Lung microvascular endothelial cell (primary cell): Measurements from ENCODE around the gene SLC7A7. TPM values are rescaled to one million over a fixed set of nuclear protein-coding genes. Genes with fewer than 3 reads are reported as not detected.
"Not testable (repeated sequence)": the region's sequence is repeated elsewhere in the genome, so short reads cannot be mapped to it uniquely, and the experiment has no call there.

ENCODE experiments used
- DNase-seq, 2 donors: peaks; one replicate each; pipeline versions ENCODE4 v3.0.0 to v3.0.0-alpha.2; 2010; ENCODE audit warnings: low read depth in 2 of 2
- total RNA-seq: library from RNA; depleted of rRNA; stranded (reverse); fragments of >200 nt; gene quantifications from 2 replicates; pipeline ENCODE4 v1.2.1, GENCODE V29; 2014

Gene SLC7A7
- total RNA-seq, 1 donor from 2014 or later: 6.7 TPM

- DNase-seq: no peak
Observed at GRCh38 chr14:22822016-22822570, 6.9 kb upstream of the SLC7A7 start.

DNA sequence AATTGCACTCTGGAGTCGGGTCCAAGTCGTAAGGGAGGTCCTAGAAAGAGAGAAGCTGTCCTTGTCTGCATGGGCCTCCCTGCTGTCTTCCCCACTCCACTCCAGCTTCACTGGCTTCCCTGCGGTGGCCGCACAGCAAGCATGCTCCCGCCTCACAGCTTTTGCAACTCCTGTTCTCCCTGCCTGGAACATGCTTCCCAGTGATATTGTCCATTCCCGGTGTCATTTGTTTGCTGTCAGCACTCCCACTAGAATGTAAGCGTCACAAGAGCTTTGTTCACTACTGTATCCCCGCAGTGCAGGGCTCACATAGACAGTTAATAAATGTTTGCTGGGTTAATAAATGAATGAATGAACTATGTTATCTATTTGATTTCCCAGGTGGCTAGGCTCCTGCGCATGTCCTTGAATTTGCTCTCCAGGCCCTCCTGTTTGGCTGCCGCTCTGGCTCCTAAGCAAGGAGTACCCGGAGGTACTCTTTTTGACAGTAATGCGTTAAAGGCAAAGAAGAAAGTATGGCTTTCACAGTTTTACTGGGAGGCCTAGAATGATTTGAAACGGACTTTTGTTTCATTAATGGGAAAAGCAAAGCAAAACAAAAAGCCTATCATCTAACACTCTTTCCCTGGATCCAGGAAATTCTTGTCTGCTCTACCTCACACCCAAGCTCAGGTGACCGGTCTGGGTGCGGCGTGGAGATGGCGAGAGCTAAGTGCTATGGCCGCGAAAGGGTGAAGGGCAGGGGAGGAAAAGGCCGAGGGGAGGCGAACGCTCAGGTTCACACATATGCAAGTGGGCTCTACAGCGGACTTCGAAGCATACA lies 6.2 kb upstream of the SLC7A7 start:
- DNase-seq: no peak

GRCh38 chr14:22820731-22821130 lies 5.5 kb upstream of the SLC7A7 start:
- no peak for DNase-seq

DNA sequence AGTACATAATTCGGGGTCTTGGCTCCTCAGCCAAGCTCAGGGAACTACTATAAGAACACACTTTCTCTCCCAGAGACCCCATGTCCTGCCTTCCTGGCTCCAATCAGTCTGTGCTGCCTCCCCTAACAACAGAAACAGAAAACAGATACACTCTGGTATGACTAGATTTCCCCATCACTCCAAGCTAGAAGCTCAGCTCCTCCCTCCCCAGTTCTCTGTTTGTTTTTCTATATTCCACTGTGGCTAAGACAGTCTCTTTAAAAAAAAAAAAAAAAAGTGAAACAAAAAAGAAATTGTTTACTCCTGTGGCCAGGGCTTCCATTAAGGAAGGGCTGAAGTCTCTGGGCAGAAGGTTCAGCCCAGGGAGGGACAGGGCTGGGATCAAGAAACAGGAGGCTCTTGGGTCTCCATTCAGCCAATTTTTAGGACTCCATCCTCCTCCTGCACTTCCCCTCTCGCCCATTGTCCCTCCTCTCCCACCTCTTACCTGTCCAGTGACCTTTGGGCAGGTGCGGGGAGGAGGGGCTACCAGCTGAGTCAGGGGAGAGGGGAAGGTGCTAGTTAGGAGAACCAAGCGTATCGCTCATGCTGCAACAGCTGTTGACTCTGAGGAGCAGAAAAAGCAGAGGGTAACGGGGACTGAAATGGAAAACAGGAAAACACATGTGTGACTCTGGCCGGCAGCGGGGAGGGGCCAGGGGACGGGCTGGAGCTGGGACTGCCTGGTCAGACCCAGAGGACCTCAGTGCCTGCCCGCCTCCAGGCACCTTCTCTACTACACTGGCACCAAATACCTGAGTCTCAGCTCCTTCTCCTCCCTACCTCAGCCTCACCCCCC lies 4.1 kb upstream of the SLC7A7 start:
- peak; percentile 87 for DNase-seq

DNA sequence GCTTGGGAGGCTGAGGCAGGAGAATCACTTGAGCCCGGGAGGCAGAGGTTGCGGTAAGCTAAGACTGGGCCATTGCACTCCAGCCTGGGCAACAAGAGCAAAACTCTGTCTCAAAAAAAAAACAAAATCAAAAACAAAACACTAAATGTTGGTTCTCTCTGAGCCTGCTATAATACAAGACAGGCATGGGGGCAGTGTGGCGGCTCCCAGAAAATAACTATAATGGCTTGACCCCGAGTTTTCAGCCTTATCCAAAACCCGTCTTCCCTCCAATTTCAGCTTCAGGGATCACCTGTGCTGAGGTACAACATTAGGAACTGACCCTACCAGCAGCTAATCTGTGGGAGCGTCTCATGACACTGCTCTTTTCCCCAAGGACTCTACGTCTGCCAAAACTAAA lies 862 bp downstream of the SLC7A7 start:
- no peak for DNase-seq

GRCh38 chr14:22813145-22813544 lies 2.1 kb downstream of the SLC7A7 start:
- no peak for DNase-seq

DNA sequence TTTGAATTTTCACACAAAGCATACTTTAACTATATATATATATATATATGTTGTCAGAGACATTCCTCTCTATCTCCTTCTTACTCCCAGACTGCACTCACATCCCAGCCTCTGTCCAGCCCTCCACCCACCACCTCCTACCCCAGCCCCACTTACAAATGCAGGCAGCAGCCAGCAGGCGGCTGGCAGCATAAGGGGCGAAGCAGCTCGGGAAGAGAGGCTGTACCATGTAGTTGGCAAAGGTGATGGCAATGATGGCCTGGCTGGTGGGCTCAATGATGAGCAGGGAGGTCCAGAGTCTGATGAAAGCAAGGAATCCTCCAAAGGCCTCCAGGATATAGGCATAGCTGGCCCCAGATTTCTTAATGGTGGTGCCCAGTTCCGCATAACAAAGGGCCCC lies 2.5 kb downstream of the SLC7A7 start:
- DNase-seq: no peak

- DNase-seq: no peak
Observed at GRCh38 chr14:22811722-22812121, 3.5 kb downstream of the SLC7A7 start.

DNA sequence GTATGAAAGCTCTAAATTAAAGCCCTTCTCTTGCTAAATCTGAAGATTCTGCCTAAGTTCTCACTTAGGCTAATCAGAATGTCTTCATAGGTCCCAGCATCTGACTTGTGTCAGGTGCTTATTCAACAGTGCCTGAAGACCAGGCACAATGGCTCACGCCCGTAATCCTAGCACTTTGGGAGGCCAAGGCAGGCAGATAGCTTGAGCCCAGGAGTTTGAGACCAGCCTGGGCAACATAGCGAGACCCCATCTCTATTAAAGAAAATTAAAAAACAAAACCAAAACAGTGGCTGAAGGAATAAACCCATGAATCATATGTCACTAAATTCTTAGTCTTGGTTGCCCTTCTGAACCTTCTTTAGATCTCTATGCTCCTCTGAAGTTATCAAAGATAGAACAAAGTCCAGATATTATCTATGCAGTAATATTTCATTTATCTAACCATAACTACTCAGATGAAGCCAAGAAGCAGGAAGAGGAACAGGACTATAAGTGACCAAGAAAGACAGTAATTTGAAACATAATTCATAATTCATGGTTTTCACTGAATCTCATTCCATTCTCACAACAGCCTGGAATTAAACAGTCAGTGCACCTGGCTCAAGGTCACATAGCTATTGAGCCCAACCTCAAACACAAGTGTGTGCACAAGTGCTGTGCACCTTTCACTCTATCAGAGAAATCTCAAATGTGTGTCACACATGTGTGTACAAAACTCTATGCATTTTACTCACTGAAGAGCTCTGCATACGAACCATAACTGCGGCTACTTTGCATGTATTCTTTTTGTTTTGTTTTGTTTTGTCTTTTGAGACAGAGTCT lies 6.6 kb downstream of the SLC7A7 start:
- DNase-seq: no peak

- no peak for DNase-seq
Observed at GRCh38 chr14:22807432-22808087, 7.7 kb downstream of the SLC7A7 start.

DNA sequence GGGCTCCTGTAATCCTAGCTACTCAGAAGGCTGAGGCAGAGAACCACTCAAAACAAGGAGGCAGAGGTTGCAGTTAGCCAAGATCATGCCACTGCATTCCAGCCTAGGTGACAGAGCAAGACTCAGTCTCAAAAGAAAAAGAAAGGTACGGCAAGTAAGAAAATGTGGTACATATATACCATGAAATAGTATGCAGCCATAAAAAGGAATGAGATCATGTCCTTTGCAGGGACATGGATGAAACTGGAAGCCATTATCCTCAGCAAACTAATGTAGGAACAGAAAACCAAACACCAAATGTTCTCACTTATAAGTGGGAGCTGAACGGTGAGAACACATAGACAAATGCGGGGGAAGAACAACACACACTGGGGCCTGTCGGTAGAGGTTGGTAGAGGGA lies 10.0 kb downstream of the SLC7A7 start:
- DNase-seq: not testable (repeated sequence)

DNA sequence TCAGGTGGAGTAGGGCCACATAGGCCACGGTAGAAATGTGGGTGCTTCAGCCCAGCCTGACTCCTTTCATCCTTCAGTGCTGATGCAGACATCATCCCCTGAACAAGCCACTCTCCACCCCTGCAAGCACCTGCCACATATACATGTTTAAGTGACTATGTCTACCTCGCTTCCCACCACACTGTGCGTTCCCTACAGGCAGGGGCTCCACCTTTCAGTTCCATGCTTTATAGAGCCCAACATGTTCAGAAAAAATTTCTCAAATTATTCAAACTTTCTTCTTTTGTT lies 11.6 kb downstream of the SLC7A7 start:
- no peak for DNase-seq

GRCh38 chr14:22802860-22803686 lies 12.2 kb downstream of the SLC7A7 start:
- DNase-seq: no peak

- DNase-seq: no peak
Observed at GRCh38 chr14:22801716-22802115, 13.5 kb downstream of the SLC7A7 start.

DNA sequence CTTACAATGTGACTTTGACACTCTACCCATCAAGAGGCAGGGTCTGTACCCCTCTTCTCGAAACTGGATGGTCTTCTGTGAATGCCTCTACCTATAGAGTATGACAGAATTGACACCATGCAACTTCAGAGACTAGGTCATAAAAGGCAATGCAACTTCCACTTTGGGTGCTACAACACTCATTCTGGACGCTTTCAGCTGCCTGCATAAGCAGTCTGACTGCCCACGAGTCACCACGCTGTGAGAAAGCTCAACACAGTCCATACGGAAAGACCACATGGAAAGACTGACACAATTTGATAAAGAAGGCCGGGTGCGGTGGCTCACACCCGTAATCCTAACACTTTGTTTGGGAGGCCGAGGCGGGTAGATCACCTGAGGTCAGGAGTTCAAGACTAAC lies 14.9 kb downstream of the SLC7A7 start:
- DNase-seq: no peak

DNA sequence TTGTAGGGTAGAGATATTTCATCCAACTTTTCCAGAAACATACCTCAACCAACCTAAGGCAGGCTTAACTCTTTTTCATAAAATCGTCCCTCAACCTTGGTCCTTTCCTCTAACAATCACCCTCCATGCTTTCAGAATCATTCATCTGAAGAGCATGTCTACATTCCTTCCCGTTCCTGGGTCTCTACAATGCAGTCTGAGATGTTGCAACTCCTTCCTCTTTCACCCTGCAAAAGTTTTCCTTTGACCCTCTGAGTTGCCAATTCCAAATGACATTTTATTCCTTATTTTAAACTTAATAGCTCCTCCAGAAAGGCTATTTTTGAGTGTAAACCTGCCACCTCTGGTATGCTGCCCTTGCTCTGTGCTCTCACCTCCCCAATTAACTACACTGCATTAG lies 16.7 kb downstream of the SLC7A7 start:
- DNase-seq: no peak

GRCh38 chr14:22797017-22797917 lies 18.0 kb downstream of the SLC7A7 start:
- DNase-seq: no peak

DNA sequence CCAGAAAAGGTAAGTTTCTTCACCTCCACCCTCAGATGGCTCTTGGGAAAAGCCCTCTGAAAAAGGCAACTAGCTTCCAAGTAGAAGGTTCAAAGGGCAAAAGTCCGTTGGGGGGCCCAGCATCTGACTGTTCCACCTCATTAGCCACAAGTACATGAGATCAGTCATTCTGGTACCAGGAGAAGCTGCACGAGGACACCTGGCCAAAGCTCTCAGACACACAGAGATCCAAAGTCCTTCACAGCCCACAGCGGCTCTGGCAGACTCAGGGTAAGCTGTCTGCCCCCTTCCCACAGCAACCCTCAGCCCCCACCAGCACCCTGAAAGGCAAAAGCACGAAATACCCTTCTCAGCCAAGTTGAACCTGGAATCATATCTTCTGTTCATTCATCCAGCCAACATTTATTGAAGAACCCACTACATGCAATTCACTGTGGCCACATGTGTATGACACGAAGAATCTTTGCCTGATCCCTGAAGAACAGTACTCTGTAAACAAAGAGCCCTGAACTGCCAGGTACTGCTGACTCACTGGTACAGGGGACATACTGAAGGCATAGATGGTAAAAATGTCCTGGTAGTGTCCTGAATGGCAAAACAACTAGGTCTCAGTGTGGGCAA lies 19.0 kb downstream of the SLC7A7 start:
- no peak for DNase-seq

- no peak for DNase-seq
Observed at GRCh38 chr14:22794551-22794951, 20.7 kb downstream of the SLC7A7 start.
